HEK293 (cell line): ENCODE data around the gene TRPM2.

Experiments used
- CTCF ChIA-PET: fragments of 350-600 bp; formaldehyde crosslinking; extraction: SDS; loops from one replicate; lab custom pipeline; 2021; ENCODE audit warnings: antibody characterized with exemption; lab: Yijun Ruan, JAX
- POLR2A ChIA-PET: fragments of 300-600 bp; formaldehyde crosslinking; extraction: SDS; loops from one replicate; lab custom pipeline; 2020; ENCODE audit warnings: antibody characterized with exemption, inconsistent platforms; lab: Yijun Ruan, JAX
- H3K27ac ChIP-seq: fragments of 200-500 bp; sonication (Bioruptor generic); 2 replicates; pipeline ENCODE4 v1.5.1; 2014; ENCODE audit warnings: low read depth, low read length, control low read depth, inconsistent platforms; ENCODE audit errors: extremely low read depth
- H3K36me3 ChIP-seq, 2 experiments: fragments of 200-500 bp in 1 of 2; sonication (Bioruptor generic) in 1 of 2; 1 replicate in 1 of 2; 2 replicates in 1 of 2; pipeline ENCODE4 v1.5.1; 2014 to 2017; ENCODE audit warnings: inconsistent platforms in 2 of 2, low read length in 2 of 2; ENCODE audit not compliant: control insufficient read depth in 2 of 2, insufficient read depth in 1 of 2
- H3K4me1 ChIP-seq: fragments of 200-500 bp; sonication (Bioruptor generic); 2 replicates; pipeline ENCODE4 v1.5.1; 2014; ENCODE audit warnings: mild to moderate bottlenecking, low read length, inconsistent platforms; ENCODE audit not compliant: control insufficient read depth, insufficient read depth
- H3K4me3 ChIP-seq: 2 replicates; pipeline ENCODE4 v1.5.1; 2011; ENCODE audit warnings: low read depth, mild to moderate bottlenecking, control low read depth, low read length, moderate library complexity
- H3K9me3 ChIP-seq: fragments of 200-500 bp; sonication (Bioruptor generic); 2 replicates; pipeline ENCODE4 v1.5.1; 2014; ENCODE audit warnings: low read depth, low read length, inconsistent platforms; ENCODE audit not compliant: control insufficient read depth, insufficient read depth
- HIC1 ChIP-seq: fragments of 450-650 bp; formaldehyde crosslinking; IDR thresholded peaks from 2 replicates; pipeline ENCODE4 v1.5.1; 2016; ENCODE audit warnings: missing biosample characterization, missing genetic modification characterization
- KLF1 ChIP-seq: fragments of 450-650 bp; formaldehyde crosslinking; IDR thresholded peaks from 2 replicates; pipeline ENCODE4 v1.5.1; 2016; ENCODE audit warnings: missing biosample characterization, missing genetic modification characterization
- PRDM2 ChIP-seq: fragments of 450-650 bp; formaldehyde crosslinking; IDR thresholded peaks from 2 replicates; pipeline ENCODE4 v1.5.1; 2016; ENCODE audit warnings: missing biosample characterization, missing genetic modification characterization, borderline replicate concordance
- SCRT2 ChIP-seq: fragments of 450-650 bp; formaldehyde crosslinking; IDR thresholded peaks from 2 replicates; pipeline ENCODE4 v1.5.1; 2016; ENCODE audit warnings: missing biosample characterization, missing genetic modification characterization
- TRIM28 ChIP-seq: IDR thresholded peaks from 2 replicates; pipeline ENCODE4 v1.6.1; 2011; ENCODE audit warnings: low read length, control low read depth, borderline replicate concordance
- YY1 ChIP-seq: fragments of 450-650 bp; formaldehyde crosslinking; IDR thresholded peaks from 2 replicates; pipeline ENCODE4 v1.5.1; 2018; ENCODE audit warnings: missing biosample characterization, missing genetic modification characterization
- ZFHX2 ChIP-seq: fragments of 450-650 bp; formaldehyde crosslinking; conservative IDR thresholded peaks from 2 replicates; pipeline ENCODE4 v1.5.1; 2016; ENCODE audit warnings: missing biosample characterization, missing genetic modification characterization
- ZNF155 ChIP-seq: fragments of 450-650 bp; formaldehyde crosslinking; IDR thresholded peaks from 2 replicates; pipeline ENCODE4 v1.5.1; 2016; ENCODE audit warnings: missing biosample characterization, missing genetic modification characterization
- ZNF175 ChIP-seq: fragments of 450-650 bp; formaldehyde crosslinking; IDR thresholded peaks from 2 replicates; pipeline ENCODE4 v1.5.1; 2016; ENCODE audit warnings: missing biosample characterization, missing genetic modification characterization
- ZNF404 ChIP-seq: fragments of 450-650 bp; formaldehyde crosslinking; IDR thresholded peaks from 2 replicates; pipeline ENCODE4 v1.5.1; 2017; ENCODE audit warnings: missing biosample characterization, missing genetic modification characterization
- ZNF473 ChIP-seq: fragments of 450-650 bp; formaldehyde crosslinking; IDR thresholded peaks from 2 replicates; pipeline ENCODE4 v1.5.1; 2017; ENCODE audit warnings: missing biosample characterization, missing genetic modification characterization
- ZNF580 ChIP-seq: fragments of 450-650 bp; formaldehyde crosslinking; IDR thresholded peaks from 2 replicates; pipeline ENCODE4 v1.5.1; 2016; ENCODE audit warnings: missing biosample characterization, missing genetic modification characterization
- ZNF660 ChIP-seq: fragments of 450-650 bp; IDR thresholded peaks from 2 replicates; pipeline ENCODE4 v1.5.1; 2018; ENCODE audit warnings: missing biosample characterization, mild to moderate bottlenecking, missing genetic modification characterization
- ZNF664 ChIP-seq: fragments of 450-650 bp; formaldehyde crosslinking; IDR thresholded peaks from 2 replicates; pipeline ENCODE4 v1.5.1; 2016; ENCODE audit warnings: missing biosample characterization, missing genetic modification characterization
- ZNF677 ChIP-seq: fragments of 450-650 bp; IDR thresholded peaks from 2 replicates; pipeline ENCODE4 v1.5.0; 2018; ENCODE audit warnings: missing biosample characterization, mild to moderate bottlenecking, missing genetic modification characterization, moderate library complexity
- ZNF704 ChIP-seq: fragments of 450-650 bp; formaldehyde crosslinking; IDR thresholded peaks from 2 replicates; pipeline ENCODE4 v1.5.1; 2016; ENCODE audit warnings: missing biosample characterization, missing genetic modification characterization
- TF ChIP-seq, protein P1 (sequence below): fragments of 450-650 bp; formaldehyde crosslinking; IDR thresholded peaks from 2 replicates; pipeline ENCODE4 v1.5.1; 2016; ENCODE audit warnings: missing biosample characterization, missing genetic modification characterization
- TF ChIP-seq, protein P2 (sequence below): fragments of 450-650 bp; formaldehyde crosslinking; IDR thresholded peaks from 2 replicates; pipeline ENCODE4 v1.5.1; 2016; ENCODE audit warnings: missing biosample characterization, missing genetic modification characterization

TRPM2 gene

DNA sequence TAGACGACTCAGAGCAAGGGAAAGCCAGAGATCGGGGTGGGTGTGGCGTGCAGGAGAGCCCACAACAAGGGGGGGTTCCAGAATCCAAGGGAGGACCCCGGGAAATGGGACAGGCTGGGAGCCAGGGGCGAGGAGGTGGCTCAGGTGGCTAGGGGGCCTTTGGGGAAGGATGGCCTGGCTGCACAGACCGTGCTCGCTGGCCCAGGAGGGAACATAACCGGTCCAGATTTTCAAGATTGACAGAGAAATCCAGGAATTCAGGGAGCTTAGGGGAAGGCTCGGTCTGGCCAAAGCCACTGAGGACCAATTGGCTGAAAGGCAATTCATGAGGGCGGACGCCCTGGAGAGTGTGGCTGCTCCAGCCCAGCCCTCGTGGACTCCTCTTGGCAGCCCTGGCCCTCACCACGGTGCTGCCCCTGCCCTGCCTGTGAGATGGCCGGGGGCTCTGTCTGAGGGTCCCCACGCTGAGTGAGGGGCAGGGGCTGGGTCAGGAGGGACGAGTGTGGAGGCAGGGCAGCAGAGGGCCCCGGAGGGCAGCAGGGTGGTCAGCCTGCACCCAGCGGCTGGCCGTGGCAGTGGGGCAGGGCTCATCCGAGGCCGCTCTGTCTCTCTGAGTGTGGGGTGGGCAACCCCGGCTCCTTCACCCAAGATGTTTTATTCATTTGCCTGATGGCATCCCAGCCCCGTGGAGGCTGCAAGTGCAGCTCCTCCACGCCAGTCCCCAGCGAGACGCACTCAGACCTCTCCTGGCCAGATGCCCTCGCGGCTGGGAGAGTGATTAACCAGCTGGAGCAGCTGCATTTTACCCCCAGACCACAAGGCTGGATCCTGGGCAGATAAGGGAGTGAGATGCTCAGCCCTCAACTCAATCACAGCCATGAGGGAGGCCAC, 96.3 kb downstream of the TRPM2 start:
- Histone ChIP-seq H3K27ac (no peak overlapping the region), H3K9me3 (no peaks in the 10 kb centered on the region), H3K4me1 (no peaks in the 10 kb centered on the region), H3K4me3 (no peak overlapping the region), H3K36me3 (no peaks in the 10 kb centered on the region)
- ChIA-PET POLR2A (no interaction called here), CTCF (interaction anchor here (1.0 to 1.2 kb wide), 2 partner anchors 172 to 351 kb away, joined by 3 read pairs; no protein-coding TSS in a partner anchor)
- TF ChIP-seq, protein P1, sequence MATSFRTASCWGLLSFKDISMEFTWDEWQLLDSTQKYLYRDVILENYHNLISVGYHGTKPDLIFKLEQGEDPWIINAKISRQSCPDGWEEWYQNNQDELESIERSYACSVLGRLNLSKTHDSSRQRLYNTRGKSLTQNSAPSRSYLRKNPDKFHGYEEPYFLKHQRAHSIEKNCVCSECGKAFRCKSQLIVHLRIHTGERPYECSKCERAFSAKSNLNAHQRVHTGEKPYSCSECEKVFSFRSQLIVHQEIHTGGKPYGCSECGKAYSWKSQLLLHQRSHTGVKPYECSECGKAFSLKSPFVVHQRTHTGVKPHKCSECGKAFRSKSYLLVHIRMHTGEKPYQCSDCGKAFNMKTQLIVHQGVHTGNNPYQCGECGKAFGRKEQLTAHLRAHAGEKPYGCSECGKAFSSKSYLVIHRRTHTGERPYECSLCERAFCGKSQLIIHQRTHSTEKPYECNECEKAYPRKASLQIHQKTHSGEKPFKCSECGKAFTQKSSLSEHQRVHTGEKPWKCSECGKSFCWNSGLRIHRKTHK = no peak
- TF ChIP-seq ZNF473 (no peak), ZNF660 (tag by site-specific recombination) (no peak), HIC1 (tag by site-specific recombination) (no peak), ZNF175 (tag by site-specific recombination) (no peak), ZNF155 (tag by site-specific recombination) (no peak)

- H3K4me1 ChIP-seq = no peaks in the 10 kb centered on the region
- H3K9me3 ChIP-seq = no peaks in the 10 kb centered on the region
- ChIA-PET CTCF (no interaction called here), POLR2A (no interaction called here)
- H3K36me3 ChIP-seq = no peaks in the 10 kb centered on the region
- H3K27ac ChIP-seq = no peak overlapping the region
- H3K4me3 ChIP-seq = no peak overlapping the region
- TF ChIP-seq ZNF704 (tag by site-specific recombination) = no peak
- TF ChIP-seq ZNF404 = no peak
- no peak for TF ChIP-seq SCRT2 (tag by site-specific recombination)
- TF ChIP-seq, protein P2, sequence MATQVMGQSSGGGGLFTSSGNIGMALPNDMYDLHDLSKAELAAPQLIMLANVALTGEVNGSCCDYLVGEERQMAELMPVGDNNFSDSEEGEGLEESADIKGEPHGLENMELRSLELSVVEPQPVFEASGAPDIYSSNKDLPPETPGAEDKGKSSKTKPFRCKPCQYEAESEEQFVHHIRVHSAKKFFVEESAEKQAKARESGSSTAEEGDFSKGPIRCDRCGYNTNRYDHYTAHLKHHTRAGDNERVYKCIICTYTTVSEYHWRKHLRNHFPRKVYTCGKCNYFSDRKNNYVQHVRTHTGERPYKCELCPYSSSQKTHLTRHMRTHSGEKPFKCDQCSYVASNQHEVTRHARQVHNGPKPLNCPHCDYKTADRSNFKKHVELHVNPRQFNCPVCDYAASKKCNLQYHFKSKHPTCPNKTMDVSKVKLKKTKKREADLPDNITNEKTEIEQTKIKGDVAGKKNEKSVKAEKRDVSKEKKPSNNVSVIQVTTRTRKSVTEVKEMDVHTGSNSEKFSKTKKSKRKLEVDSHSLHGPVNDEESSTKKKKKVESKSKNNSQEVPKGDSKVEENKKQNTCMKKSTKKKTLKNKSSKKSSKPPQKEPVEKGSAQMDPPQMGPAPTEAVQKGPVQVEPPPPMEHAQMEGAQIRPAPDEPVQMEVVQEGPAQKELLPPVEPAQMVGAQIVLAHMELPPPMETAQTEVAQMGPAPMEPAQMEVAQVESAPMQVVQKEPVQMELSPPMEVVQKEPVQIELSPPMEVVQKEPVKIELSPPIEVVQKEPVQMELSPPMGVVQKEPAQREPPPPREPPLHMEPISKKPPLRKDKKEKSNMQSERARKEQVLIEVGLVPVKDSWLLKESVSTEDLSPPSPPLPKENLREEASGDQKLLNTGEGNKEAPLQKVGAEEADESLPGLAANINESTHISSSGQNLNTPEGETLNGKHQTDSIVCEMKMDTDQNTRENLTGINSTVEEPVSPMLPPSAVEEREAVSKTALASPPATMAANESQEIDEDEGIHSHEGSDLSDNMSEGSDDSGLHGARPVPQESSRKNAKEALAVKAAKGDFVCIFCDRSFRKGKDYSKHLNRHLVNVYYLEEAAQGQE (tag by site-specific recombination) = no peak
- no peak for TF ChIP-seq PRDM2 (tag by site-specific recombination)
- no peak for TF ChIP-seq ZNF664 (tag by site-specific recombination)
- TF ChIP-seq ZNF580 (tag by site-specific recombination) = no peak
- no peak for TF ChIP-seq ZNF677
- no peak for TF ChIP-seq YY1
- TF ChIP-seq KLF1 = no peak
- TF ChIP-seq TRIM28 = no peak
- no peak for TF ChIP-seq ZFHX2 (tag by site-specific recombination)
Measured at GRCh38 chr21:44450402-44450801, 97.0 kb downstream of the TRPM2 start.
